DMS153 treated with DMSO at 0.1 percent for 48 hours (cell line): Measurements from ENCODE around the gene ANKRD31.
"Not testable (repeated sequence)": the region's sequence is repeated elsewhere in the genome, so short reads cannot be mapped to it uniquely, and the experiment has no call there.

Source experiments
- DNase-seq: peaks from one replicate; lab custom pipeline; 2025; ENCODE audit not compliant: unreplicated experiment; lab: John Stamatoyannopoulos, UW

ANKRD31 gene

GRCh38 chr5:75236322-75237316 is at the start of gene ANKRD31:
TSS of gene ANKRD31 (minus strand) at chr5:75236878. CDS start at chr5:75236686, 192 bp downstream.
- peak; percentile 34 for DNase-seq

- DNase-seq = no peak
Observed at GRCh38 chr5:75286211-75286773, 49.6 kb upstream of the ANKRD31 start.

- no peak for DNase-seq
Observed at GRCh38 chr5:75282581-75282980, 45.9 kb upstream of the ANKRD31 start.

- no peak for DNase-seq
Observed at GRCh38 chr5:75281716-75282465, 45.2 kb upstream of the ANKRD31 start.

- no peak for DNase-seq
Observed at GRCh38 chr5:75279321-75279720, 42.6 kb upstream of the ANKRD31 start.

DNA sequence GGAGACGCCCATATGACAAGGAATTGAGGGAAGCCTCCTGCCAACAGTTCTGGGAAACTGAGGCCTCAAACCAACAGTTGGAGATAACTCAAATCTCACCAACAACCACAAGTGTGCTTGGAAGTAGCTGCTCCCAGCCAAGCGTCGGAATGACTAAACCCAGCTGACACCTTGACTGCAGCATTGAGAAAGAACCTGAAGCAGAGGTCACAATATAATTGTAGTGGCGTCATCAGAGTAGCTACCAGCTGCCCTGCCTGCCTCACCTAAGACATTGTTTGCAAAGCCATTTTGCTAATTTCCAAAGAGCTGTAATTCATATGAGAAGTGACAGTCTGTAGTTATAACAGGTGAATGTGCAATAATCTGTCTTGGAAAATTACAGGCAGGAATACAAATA is 40.8 kb upstream of the ANKRD31 start:
- no peak for DNase-seq

DNA sequence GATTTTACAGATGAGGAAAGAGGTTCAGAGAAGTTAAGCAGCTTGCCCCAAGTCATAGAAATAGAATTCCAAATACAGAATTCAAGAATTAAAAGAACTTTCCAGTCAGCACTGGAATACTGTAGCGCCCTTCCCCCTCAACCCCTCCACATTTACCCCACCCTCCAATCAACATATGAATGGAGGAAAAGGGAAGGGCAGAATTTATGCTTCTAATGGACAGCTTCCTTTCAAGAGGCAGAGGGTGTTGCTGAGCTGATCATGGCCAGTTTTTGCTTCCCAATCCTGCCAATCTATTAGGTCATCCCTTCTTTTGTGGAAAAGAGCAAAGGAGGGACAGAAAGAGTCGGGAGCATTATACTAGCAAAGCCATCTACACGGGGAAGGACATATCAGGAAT is 39.1 kb upstream of the ANKRD31 start:
- DNase-seq = no peak

DNA sequence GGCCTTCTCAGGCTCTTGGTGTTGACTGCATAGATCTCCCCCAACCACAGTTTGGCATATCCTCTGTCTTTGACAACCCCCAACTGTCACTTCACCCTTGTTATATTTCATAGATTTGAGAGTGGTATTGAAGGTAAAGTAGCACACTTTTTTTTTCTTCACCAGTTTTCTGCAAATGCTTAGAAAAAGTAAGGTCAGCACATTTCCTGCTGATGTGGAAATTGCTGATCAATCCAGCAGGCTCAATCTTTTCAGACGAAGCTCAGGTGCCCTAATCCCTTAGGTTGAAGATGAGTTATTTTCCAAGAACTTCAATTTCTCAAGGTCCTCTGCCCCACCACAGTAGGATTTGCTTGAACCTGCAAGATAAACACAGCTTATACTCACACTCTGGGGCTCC is 38.5 kb upstream of the ANKRD31 start:
- DNase-seq = no peak

- no peak for DNase-seq
Observed at GRCh38 chr5:75274486-75274885, 37.8 kb upstream of the ANKRD31 start.

GRCh38 chr5:75270605-75271004 is 33.9 kb upstream of the ANKRD31 start:
- DNase-seq = not testable (repeated sequence)

DNA sequence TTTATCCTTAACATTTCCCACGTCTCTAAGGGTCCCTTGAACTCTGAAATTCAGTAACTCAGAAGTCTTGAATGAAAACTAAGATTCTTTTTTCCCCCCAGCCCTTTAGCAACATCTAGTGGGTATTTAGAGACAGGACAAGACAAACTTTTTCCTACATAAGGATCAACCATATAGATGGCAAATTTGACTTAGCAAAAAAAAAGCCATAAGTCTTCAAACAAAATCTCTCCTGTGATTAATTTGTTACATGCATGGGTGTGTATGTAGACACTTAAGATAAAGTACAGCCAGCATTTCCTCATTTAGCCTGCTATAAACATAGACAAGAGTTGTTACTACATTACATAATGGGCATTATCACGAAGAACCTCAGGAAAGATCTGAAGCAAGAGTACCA is 29.1 kb upstream of the ANKRD31 start:
- DNase-seq = no peak

DNA sequence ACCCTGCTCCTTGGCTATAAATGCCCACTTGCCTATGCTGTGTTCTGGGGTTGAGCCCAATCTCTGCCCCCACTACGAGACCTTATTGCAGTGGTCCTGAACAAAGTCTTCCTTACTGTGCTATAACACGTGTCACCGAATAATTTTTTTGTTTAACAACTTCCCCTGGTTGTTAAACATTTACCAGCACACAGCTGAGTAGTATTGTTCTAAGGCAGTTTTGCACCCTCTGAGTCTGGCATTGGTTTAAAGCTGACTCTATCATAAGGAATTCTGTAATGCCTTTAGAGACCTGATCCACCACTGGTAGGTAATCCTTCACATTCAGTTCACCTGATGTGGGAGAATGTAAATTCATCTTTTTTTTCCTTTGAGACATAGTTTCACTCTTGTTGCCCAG is 25.6 kb upstream of the ANKRD31 start:
- no peak for DNase-seq

GRCh38 chr5:75260708-75261107 is 24.0 kb upstream of the ANKRD31 start:
- no peak for DNase-seq

GRCh38 chr5:75250452-75250851 is 13.8 kb upstream of the ANKRD31 start:
- not testable (repeated sequence) for DNase-seq

GRCh38 chr5:75245023-75245422 is 8.3 kb upstream of the ANKRD31 start:
- no peak for DNase-seq

- DNase-seq = no peak
Observed at GRCh38 chr5:75243510-75243909, 6.8 kb upstream of the ANKRD31 start.

GRCh38 chr5:75243100-75243499 is 6.4 kb upstream of the ANKRD31 start:
- DNase-seq = no peak

GRCh38 chr5:75242067-75242466 is 5.4 kb upstream of the ANKRD31 start:
- no peak for DNase-seq

GRCh38 chr5:75239681-75240080 is 3.0 kb upstream of the ANKRD31 start:
- no peak for DNase-seq

- DNase-seq = no peak
Observed at GRCh38 chr5:75235711-75236110, 967 bp downstream of the ANKRD31 start.

DNA sequence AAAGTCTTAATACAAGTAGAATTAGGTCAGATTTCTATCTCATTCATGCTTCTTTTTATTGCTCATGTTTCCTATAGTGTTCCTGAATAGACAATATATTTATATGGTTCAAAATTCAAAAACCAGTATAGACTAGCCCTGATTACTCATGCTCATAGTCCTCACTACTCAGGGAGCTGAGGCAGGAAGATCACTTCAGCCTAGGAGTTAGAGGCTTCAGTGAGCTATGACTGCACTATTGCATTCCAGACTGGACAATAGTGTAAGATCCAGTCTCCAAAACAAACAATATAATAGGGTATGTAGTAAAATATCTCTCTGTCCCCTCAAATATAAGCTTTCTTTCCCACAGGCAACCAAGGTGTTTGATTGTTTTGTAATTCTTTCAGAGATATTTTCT is 2.4 kb downstream of the ANKRD31 start:
- DNase-seq = no peak

- DNase-seq = no peak
Observed at GRCh38 chr5:75226916-75227315, 9.8 kb downstream of the ANKRD31 start.
